Panc1 (cell line): ENCODE results near the gene TPRG1L.

ENCODE experiments used
- POLR2AphosphoS5 ChIP-seq: IDR thresholded peaks from 2 replicates; pipeline ENCODE4 v1.6.1; 2012; ENCODE audit warnings: mild to moderate bottlenecking, low read depth, low read length, moderate library complexity
- TCF7L2 ChIP-seq: IDR thresholded peaks from 2 replicates; pipeline ENCODE4 v1.6.1; 2011; ENCODE audit warnings: mild to moderate bottlenecking, low read depth, low read length, inconsistent platforms
- TF ChIP-seq, protein P1 (sequence below): fragments of 450-650 bp; IDR thresholded peaks from 2 replicates; pipeline ENCODE4 v1.5.1; 2017; ENCODE audit warnings: mild to moderate bottlenecking
- TF ChIP-seq, protein P2 (sequence below), 2 experiments: IDR thresholded peaks; 2 replicates each; pipeline ENCODE4 v1.6.1; 2011 to 2012; ENCODE audit warnings: low read depth in 2 of 2, control low read depth in 1 of 2, low read length in 1 of 2, mild to moderate bottlenecking in 1 of 2, moderate library complexity in 1 of 2; ENCODE audit not compliant: insufficient read depth in 1 of 2

DNA sequence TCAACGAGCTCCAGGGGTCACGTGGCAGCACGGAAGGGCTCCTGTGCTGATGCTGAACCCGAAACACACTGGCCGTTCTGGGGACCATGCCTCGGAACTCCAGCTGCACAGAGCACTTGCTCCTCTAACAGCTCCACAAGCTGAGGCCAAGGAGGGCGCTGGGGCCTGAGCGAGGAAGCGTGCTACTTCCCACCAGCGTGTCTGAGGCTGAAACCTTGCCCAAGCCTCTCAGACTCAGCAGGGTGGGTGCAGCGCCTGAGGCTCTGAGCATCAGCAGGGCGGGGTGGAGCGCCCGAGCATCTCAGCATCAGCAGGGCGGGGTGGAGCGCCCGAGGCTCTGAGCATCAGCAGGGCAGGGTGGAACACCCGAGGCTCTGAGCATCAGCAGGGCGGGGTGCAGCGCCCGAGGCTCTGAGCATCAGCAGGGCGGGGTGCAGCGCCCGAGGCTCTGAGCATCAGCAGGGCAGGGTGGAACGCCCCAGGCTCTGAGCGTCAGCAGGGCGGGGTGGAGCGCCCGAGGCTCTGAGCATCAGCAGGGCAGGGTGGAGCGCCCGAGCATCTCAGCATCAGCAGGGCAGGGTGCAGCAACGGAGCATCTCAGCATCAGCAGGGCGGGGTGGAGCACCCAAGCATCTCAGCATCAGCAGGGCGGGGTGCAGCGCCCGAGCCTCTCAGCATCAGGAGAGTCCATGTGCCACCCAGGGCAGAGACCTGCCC, 15.5 kb downstream of the TPRG1L start:
- TF ChIP-seq, protein P1, sequence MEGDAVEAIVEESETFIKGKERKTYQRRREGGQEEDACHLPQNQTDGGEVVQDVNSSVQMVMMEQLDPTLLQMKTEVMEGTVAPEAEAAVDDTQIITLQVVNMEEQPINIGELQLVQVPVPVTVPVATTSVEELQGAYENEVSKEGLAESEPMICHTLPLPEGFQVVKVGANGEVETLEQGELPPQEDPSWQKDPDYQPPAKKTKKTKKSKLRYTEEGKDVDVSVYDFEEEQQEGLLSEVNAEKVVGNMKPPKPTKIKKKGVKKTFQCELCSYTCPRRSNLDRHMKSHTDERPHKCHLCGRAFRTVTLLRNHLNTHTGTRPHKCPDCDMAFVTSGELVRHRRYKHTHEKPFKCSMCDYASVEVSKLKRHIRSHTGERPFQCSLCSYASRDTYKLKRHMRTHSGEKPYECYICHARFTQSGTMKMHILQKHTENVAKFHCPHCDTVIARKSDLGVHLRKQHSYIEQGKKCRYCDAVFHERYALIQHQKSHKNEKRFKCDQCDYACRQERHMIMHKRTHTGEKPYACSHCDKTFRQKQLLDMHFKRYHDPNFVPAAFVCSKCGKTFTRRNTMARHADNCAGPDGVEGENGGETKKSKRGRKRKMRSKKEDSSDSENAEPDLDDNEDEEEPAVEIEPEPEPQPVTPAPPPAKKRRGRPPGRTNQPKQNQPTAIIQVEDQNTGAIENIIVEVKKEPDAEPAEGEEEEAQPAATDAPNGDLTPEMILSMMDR, result no peak
- TF ChIP-seq POLR2AphosphoS5 (no peak), TCF7L2 (no peak)
- TF ChIP-seq, protein P2, sequence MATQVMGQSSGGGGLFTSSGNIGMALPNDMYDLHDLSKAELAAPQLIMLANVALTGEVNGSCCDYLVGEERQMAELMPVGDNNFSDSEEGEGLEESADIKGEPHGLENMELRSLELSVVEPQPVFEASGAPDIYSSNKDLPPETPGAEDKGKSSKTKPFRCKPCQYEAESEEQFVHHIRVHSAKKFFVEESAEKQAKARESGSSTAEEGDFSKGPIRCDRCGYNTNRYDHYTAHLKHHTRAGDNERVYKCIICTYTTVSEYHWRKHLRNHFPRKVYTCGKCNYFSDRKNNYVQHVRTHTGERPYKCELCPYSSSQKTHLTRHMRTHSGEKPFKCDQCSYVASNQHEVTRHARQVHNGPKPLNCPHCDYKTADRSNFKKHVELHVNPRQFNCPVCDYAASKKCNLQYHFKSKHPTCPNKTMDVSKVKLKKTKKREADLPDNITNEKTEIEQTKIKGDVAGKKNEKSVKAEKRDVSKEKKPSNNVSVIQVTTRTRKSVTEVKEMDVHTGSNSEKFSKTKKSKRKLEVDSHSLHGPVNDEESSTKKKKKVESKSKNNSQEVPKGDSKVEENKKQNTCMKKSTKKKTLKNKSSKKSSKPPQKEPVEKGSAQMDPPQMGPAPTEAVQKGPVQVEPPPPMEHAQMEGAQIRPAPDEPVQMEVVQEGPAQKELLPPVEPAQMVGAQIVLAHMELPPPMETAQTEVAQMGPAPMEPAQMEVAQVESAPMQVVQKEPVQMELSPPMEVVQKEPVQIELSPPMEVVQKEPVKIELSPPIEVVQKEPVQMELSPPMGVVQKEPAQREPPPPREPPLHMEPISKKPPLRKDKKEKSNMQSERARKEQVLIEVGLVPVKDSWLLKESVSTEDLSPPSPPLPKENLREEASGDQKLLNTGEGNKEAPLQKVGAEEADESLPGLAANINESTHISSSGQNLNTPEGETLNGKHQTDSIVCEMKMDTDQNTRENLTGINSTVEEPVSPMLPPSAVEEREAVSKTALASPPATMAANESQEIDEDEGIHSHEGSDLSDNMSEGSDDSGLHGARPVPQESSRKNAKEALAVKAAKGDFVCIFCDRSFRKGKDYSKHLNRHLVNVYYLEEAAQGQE (IDR thresholded peaks at IDR 0.05; ENCODE audit: insufficient read depth in 1 of 2, low read depth in 2 of 2, low read length in 1 of 2), result no peak
